ENCODE data around the gene ZHX3.

ZHX3 gene

DNA sequence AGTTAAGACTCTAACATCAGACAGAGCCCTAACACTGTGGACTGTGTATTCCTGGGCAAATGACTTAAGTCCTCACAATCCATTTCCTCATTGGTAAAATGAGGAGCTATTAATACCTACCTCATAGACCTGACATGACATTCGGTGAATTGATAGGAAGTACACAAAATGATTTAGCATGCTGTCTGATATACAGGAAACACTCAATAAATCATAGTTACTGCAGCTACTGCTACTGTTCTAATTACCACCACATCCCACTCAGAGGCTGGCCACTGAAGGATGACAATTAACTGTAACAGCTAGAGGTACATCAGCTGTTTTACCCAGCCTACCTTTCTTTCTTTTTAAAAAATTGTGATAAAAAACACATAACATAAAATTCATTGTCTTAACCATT is 92.4 kb downstream of the ZHX3 start:
- no peak for DNase-seq

DNA sequence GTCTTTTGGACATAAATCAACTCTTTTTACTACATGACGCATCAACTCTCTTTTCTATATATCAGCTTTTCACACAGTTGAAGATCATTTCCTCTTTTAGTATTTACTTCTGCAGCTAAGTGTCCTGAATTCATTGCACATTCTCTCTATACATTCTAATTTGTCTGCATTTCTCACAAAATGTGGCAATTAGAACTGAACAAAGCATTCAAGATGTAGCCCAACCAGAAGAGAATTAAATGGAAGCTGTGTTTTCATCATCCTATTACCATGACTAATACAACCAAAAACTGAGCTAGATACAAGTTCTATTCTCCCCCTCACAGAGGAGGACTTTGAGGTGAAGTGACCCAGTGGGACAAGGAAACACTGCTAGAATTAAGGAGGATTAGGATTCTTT is 93.2 kb downstream of the ZHX3 start:
- no peak for DNase-seq

DNA sequence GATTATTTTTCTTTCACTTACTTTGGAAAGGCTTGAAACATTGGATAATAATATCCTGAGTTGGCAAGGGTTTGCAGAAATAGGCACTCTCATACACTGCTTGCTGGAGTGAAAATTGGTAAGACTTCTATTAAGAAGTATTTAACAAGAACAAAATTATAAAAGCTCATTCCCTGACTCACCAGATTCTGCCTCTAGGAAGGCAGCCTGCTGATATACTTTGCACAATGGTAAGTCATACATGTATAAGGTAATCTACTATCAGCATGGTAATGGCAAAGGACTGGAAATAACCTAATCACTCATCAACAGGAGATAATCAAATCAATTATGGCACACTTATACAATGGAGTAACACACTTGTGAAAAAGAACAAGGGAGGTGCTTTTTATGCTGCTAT is 94.4 kb downstream of the ZHX3 start:
- DNase-seq = no peak

DNA sequence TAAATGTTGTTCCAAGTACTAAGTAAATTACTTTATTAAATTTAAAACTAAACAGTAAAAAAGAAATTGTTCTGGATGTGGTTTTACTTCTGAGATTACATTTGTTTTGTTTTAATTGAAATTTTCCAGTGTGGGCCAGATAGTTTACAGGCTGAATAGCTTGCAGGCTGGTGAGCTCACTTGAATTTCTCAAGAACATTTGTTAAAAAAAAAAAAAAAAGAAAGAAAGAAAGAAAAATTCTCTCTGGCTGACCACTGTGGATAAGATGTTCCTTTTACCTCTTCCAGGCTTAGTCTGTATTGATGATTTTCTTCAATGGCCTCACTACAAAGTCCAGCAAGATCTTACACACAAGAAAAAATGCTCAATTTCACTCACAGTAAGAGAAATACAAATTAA is 94.8 kb downstream of the ZHX3 start:
- no peak for DNase-seq

DNA sequence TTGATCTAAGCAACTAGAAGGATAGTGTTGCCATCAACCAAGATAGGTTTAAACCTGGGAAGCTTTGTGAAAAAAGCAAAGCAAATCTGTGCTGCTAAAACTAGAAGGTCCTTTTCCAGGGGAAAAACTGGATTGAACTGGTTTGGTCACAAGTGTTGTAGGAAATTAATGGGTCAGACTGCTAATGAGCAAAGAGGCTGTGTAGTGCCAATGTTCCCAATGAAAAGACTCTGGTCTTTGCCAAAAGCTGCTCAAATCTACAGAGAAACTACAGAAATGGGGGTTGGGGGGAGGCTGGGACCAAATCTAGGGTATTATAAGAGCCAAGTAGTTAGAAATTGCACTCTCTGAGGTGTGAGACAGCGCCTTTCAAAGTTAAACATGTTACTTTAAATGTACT is 95.2 kb downstream of the ZHX3 start:
- no peak for DNase-seq

DNA sequence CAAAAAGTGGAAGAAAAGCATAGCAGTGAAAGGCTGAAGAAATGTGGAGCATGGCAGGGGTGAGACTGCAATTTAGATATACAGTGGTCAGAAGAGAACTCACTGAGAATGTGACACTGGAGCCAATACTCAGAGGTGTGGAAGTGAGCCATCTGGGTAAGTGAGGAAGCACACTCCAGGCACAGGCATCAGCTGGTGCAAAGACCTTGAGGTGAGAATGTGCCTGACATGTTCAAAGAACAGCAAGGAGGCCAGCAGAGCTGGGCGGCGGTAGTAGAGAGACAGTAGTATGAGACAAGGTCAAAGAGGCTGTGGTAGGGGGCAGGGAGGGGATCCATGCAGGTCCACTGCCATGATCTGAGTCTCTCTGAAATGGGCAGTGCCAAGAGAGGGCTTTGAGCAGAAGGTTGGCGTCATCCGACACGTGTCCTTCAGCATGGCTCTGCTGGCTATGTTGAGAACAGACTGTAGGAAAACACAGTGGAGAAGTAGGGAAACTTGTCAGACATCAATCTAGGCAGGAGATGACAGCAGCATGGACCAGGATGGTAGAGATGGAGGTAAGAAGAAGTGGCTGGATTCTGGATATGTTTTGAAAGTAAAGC is 95.8 kb downstream of the ZHX3 start:
- no peak for DNase-seq

DNA sequence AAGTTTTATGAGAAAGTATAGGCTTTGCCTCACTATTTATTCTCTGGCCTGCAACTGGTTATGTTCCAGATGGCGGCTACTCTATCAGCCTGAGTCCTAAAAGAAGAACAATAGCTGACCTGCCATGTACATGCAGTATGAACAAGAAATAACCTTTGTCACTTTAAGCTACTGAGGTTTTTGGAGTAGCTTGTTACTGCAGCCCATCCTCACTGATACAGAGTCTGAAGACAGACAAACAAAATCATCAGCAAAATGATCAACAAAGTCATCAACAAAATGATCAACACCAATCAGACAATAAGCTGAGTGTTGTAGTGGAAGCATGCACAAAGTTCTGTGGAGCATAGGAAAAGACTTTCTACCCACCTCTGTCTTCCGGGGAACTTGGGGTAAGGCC is 97.7 kb downstream of the ZHX3 start:
- no peak for DNase-seq

DNA sequence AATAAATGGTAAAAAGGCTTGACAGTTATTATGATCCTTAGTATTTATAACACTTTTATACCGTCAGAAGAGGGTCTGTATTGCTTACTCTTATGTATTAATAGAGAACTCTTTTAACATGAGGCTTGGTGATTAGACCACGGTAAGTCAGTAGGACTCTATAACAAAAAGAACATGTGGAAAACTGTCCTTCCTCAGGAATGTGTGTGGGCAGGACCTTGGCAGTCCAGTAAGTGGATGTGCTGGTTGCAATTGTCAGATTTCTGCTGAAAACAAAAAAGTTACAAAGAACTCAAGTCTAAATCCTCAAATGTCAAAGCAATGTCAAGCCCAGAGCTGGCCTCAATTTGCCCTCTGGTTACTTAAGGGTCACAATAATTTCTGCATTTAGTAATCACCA is 99.1 kb downstream of the ZHX3 start:
- no peak for DNase-seq

DNA sequence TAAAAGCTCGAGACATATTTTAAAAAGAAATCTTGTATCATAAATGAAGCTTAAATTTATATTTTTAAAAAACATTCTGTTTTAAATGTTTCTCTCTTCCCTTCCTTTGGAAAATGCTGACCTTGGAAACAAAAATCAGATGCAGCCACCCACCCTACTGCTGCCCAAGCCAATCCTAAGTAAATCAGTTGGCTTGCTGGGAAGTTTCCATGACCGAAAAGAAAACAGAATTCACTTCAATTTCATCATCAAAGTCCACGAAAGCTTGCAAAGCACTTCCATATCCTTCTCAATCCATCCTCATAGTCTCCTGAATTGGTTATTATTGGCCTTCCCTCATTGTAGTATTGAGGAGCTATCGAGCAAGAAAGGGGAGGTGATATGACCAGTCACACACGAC is 100.1 kb downstream of the ZHX3 start:
- DNase-seq = no peak

DNA sequence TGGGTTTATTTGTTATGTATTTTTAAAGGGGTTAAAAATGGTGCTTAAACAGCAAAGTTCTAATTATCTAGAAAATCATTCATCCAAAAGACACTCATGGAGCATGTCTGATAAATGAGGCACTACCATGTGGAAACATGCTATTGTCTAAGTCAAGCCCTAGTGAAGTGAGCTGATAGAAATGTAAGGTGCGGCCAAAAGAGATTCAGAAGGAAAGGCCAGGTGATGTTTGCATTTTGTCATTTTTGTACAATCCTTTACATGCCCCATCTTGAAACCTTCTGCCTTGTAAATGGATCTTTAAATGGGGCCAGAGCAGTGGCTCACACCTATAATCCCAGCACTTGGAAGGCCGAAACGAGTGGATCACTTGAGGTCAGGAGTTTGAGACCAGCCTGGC is 102.9 kb downstream of the ZHX3 start:
- no peak for DNase-seq

DNA sequence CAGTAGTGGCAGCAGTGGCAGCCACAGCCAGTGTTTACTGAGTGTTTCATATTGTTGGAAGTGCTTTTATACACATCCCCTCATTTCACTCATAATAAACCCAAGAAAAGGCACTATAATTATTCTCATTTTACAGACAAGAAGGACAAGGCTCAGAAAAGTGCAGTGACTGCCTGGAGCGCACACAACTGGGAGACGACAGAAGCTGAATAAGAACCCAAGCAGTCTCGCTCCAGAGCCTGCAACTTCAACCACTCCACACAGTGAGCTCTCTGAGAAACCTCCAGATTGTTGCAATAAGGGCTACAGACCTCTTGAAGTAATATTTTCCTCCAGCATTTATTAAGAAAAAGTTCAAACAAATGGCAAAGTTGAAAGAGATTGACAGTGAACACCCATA is 103.3 kb downstream of the ZHX3 start:
- no peak for DNase-seq

DNA sequence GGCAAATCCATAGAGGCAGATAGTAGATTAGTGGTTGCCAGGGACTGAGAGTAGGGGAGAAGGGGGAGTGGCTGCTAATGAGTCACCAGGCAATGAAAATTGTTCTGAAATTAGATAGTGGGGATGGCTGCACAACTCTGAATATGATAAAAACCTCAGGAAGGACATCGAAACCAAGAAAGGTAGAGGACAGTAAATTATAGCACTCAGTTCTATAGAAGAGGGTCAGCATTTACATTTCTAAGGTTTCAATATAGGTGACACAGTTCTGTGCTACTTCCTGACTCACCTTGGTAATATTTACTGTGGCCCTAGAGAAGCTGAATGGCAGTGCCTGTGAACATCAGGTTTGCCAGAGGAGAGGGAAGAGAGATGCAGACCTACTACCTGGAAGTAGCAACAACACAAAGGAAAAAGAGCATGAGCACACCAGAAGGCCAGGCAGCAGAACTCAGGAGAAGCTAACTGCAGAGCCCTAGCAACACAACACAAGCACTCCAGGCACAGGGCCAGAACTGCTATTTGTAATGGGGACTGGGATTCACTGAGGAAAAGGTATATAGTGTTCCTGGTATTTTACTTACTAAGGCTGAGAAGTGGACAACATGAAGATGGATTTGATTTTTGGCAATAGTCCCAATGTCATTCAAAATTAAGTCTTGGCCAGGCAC is 104.2 kb downstream of the ZHX3 start:
- DNase-seq = no peak

DNA sequence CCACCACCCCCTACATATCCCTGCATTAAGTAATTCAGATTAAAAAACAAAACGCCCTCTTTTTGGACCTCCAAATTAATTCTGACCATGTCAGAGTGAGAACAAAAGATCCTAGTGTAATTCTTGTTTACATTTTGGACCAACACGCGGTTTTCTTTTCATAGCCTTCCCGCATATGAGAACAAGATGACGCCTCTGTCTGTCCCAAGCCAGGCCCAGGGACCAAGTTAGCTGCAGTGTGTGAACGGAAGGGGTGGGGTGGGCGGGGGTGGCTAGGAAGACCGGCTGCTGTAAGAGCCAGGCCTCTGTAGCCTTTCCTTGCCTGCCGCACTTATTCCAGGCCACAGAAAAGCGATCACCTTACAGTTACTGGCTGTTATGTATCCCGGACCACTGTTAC is 112.2 kb downstream of the ZHX3 start:
- no peak for DNase-seq

DNA sequence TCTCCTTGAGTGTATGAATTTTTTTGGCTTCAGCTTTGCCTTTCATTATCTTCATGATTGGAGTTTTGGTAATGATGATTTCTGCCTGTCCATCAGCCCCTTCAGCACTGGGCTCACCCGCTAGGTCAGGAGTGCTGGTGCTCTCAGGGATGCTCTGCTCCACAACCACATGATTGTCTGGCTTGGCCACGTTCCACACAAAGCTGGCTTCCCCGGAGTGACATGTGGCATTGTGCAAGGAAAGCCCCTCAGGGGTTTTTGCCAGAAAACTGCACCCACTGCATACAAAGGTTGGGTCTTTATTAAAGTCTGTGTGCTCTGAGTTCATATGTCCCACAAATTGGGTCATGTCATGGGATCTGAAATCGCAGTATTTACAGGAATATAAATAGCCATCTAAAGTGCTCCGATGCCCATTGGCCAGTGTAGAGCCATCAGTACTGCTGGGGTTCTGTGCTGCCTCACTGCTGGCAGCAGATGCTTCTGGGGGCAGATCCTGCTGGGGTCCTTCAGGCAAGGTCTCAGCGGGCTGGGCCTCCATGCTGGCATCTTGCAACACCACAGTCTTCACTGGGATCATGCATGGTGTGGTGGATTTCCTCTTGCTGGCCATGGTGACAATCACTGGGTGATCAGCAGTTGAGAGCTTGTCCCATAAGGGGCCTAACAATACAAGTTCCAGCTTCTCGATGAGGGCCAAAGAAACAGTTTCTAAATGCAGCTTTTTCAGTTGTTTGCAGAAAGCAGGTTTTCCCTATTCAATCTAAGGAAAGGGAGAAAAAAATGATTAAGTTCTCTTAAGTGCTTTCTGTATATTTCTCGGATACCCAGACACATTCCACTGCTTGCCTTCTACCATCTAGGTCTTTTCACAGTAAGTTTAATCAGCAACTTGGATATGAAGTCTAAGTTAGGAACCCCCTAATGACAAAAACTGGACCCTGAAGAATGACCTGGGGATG is 112.9 kb downstream of the ZHX3 start:
- no peak for DNase-seq

DNA sequence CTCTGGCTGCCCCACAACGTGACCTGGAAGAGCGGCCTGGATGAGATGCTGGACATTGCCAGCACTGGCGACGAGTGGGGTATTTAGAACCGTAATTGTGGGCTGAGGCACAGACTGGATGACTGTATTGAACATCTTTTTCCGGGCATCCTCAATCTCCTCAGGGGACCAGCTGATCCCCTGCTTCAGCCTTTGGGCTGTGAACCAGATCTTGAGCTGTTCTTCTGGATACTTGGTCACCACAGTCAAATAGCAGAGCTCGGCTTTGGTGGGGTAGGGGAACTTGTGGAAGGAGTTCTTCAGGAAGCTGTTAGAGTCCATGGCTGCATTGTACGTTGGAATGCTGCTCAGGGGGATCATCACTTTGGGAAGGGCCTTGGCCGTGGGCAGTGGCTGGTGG is 113.9 kb downstream of the ZHX3 start:
- DNase-seq = no peak

DNA sequence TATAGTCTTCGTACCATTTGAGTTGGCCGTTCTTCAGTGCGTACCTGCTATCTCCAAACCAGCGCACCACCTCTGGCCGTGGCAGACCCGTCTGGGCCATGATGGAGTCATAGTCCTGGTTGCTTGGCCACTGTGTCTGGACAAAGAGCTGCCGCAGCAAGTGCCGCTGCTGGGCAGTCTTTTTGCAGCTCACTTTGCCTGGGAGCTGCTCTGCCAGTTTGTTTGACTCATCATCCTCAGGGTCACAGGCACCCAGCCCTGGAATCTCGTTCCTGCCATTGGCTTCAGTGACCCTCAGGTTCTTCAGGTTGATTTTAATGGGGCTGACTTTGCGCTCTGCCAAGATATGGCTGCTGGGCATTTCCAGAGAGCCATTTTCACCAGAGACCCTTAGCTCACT is 115.1 kb downstream of the ZHX3 start:
- no peak for DNase-seq

DNA sequence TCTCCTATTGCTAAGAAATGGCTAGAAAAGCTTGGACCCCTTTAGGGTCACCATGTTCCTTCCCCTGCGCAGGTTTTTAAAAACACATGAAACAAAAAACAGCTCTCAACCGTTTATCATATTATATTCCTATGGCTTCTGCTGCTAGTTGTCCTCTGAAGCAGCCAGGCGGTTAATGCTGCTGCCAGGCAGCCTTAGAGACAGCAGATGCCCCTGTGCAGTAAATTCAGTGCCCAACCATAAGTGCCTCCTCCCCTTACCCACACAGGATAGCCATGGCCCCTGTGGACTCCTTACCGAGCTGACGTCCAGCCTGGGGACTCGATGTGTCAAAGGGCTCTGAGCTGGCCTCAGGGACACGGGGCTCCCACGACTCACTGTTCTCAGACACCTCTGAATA is 115.8 kb downstream of the ZHX3 start:
- no peak for DNase-seq

DNA sequence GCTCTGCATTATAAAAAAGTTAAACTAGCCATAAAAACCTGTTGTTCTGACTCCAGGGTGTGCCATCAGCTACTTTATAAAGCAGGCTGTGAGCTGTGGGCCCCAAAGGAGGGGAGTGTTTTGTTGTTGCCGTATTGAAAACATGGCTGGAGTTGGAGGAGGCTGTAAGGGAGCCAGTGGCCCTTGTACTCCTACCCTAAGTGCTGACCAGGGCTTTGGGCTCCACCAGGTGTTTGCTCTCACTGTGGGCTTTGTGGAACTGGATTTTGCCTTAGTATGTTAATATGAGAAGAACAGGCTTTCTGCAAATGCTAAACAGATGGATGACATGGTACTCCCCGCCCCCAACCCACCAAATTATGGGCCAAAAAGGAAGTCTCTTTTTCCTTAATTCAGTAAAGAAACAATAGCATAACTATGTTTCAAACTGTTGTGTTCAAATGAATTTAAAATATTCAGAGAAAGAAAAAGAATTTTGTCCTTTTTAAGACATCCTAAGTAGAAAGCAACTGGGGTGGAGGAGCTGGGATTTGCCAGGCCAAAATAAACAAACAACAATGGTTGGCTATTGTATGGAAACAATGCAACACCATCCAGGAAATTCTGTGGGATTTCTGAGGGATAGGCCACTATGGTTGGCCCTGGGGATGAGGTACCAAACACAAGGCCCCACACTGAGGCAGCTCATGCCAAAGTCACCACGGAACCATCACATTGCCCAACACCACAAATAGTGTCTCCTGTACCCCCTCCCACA is 116.9 kb downstream of the ZHX3 start:
- no peak for DNase-seq

DNA sequence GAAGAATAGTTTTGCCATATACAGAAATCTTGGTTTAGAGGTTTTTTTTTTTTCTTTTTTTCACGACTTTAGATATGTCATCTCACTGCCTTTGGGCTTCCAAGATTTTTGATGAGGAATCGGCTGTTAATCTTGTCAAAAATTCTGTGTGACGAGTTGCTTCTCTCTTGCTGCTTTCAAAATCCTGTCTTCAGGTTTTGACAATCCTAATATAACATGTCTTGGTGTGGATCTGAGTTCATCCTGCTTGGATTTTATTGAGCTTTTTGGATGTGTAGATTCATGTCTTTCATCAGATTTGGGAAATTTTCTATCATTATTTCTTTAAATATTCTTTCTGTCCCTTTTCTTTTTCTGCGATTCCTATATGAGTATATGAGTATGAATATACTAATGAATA is 119.1 kb downstream of the ZHX3 start:
- no peak for DNase-seq

DNA sequence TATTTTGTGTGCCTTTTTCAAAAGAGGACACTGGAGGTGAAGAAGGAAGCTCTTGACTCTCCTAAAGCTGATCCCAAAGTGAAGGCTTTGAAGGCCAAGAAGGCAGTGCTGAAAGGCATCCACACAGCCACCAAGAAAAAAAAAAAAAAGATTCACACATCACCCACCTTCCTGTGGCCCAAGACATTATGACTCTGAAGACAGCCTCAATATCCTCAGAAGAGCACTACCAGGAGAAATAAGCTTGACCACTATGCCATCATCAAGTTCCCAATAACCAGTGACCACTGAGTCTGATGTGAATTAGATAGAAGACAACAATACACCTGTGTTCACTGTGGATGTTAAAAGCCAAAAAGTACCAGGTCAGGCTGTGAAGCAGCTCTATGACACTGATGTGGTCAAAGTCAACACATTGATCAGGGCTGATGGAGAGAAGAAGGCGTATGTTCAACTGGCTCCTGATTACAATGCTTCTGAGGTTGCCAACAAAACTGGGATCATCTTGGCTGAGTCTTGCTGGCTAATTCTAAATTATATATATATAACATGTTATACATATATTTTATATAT is 120.8 kb downstream of the ZHX3 start:
- DNase-seq = no peak

DNA sequence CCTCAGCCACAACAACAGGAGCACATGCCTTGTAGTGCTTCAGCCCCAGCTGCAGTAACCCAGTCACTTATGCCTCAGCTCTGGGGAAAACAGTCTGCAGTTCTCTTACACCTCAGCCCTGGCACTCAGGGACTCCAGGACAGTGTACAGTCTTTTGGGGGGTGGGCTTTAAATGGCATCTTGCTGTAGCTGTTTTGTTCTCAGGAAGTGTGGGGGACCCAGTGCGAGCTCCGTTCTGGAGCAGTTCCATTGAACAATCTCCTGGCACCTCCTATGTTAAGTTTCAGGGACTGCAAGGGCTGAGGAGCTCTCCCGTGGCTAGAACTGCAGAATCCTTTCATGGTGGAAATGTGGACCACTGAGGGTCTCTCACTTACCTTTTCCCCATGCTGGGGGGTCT is 125.0 kb downstream of the ZHX3 start:
- no peak for DNase-seq
